Trophoblast cell (in vitro differentiated cells and primary cell): ENCODE results near the gene GHRH.

ENCODE experiments used
- DNase-seq, 2 donors: peaks; one replicate each; pipeline ENCODE4 v3.0.0-alpha.2; 2016
- H2AFZ ChIP-seq: 2 replicates; pipeline ENCODE4 v1.6.1; 2013; ENCODE audit warnings: low read length, moderate library complexity, mild to moderate bottlenecking; ENCODE audit not compliant: insufficient read depth, poor library complexity
- H2AK5ac ChIP-seq: 2 replicates; pipeline ENCODE4 v1.6.1; 2013; ENCODE audit warnings: mild to moderate bottlenecking, low read length
- H2BK120ac ChIP-seq: 2 replicates; pipeline ENCODE4 v1.6.1; 2013; ENCODE audit warnings: low read length, mild to moderate bottlenecking, moderate library complexity; ENCODE audit not compliant: insufficient read depth, poor library complexity
- H2BK12ac ChIP-seq: 2 replicates; pipeline ENCODE4 v1.6.1; 2013; ENCODE audit warnings: mild to moderate bottlenecking, low read length, moderate library complexity
- H2BK5ac ChIP-seq: 2 replicates; pipeline ENCODE4 v1.6.1; 2013; ENCODE audit warnings: low read length, low read depth, moderate library complexity, mild to moderate bottlenecking; ENCODE audit not compliant: poor library complexity
- H3K14ac ChIP-seq: 2 replicates; pipeline ENCODE4 v1.6.1; 2013; ENCODE audit warnings: mild to moderate bottlenecking, low read length
- H3K18ac ChIP-seq: 2 replicates; pipeline ENCODE4 v1.6.1; 2013; ENCODE audit warnings: mild to moderate bottlenecking, low read length
- H3K23ac ChIP-seq: 2 replicates; pipeline ENCODE4 v1.6.1; 2013; ENCODE audit warnings: low read length
- H3K27ac ChIP-seq: 2 replicates; pipeline ENCODE4 v1.5.1; 2013; ENCODE audit warnings: low read depth, mild to moderate bottlenecking, inconsistent platforms, low read length, moderate library complexity
- H3K27me3 ChIP-seq: 2 replicates; pipeline ENCODE4 v1.6.1; 2013; ENCODE audit warnings: inconsistent platforms, mild to moderate bottlenecking, low read length, moderate library complexity; ENCODE audit not compliant: insufficient read depth
- H3K36me3 ChIP-seq, 2 experiments: 1 replicate in 1 of 2; 2 replicates in 1 of 2; pipeline ENCODE4 v1.6.1; 2013; ENCODE audit warnings: low read length in 2 of 2, mild to moderate bottlenecking in 2 of 2, moderate library complexity in 1 of 2; ENCODE audit not compliant: insufficient read depth in 2 of 2, control insufficient read depth in 1 of 2
- H3K4ac ChIP-seq: 2 replicates; pipeline ENCODE4 v1.6.1; 2013; ENCODE audit warnings: low read depth, mild to moderate bottlenecking, low read length, moderate library complexity
- H3K4me1 ChIP-seq, 2 experiments: 1 replicate in 1 of 2; 2 replicates in 1 of 2; pipeline ENCODE4 v1.6.1; 2013; ENCODE audit warnings: low read length in 2 of 2, mild to moderate bottlenecking in 2 of 2, moderate library complexity in 1 of 2; ENCODE audit not compliant: insufficient read depth in 2 of 2, control insufficient read depth in 1 of 2
- H3K4me2 ChIP-seq: 2 replicates; pipeline ENCODE4 v1.6.1; 2013; ENCODE audit warnings: inconsistent platforms, mild to moderate bottlenecking, low read length, moderate library complexity
- H3K4me3 ChIP-seq: 2 replicates; pipeline ENCODE4 v1.5.1; 2013; ENCODE audit warnings: mild to moderate bottlenecking, low read depth, low read length, inconsistent platforms
- H3K79me1 ChIP-seq: one replicate; pipeline ENCODE4 v1.6.1; 2013; ENCODE audit warnings: low read length
- H3K79me2 ChIP-seq: 2 replicates; pipeline ENCODE4 v1.6.1; 2013; ENCODE audit warnings: low read length, mild to moderate bottlenecking; ENCODE audit not compliant: control insufficient read depth, insufficient read depth, poor library complexity
- H3K9ac ChIP-seq: 2 replicates; pipeline ENCODE4 v1.6.1; 2013; ENCODE audit warnings: mild to moderate bottlenecking, low read length
- H3K9me3 ChIP-seq: 2 replicates; pipeline ENCODE4 v1.6.1; 2013; ENCODE audit warnings: low read depth, mild to moderate bottlenecking, control low read depth, inconsistent platforms, low read length; ENCODE audit not compliant: insufficient read depth
- H4K12ac ChIP-seq: 2 replicates; pipeline ENCODE4 v1.6.1; 2013; ENCODE audit warnings: low read depth, mild to moderate bottlenecking, low read length, moderate library complexity
- H4K8ac ChIP-seq: 2 replicates; pipeline ENCODE4 v1.6.1; 2013; ENCODE audit warnings: low read depth, mild to moderate bottlenecking, low read length, moderate library complexity
- H4K91ac ChIP-seq: one replicate; pipeline ENCODE4 v1.6.1; 2013; ENCODE audit warnings: low read depth, mild to moderate bottlenecking, low read length, moderate library complexity
- WGBS: extraction: QIAGEN DNeasy Blood & Tissue Kit; methylation state at CpG from one replicate; pipeline ENCODE4 v1.1.7; 2013; ENCODE audit warnings: missing lambda C conversion rate; ENCODE audit not compliant: insufficient read length, insufficient coverage; ENCODE audit errors: extremely low coverage; 5-methylcytosine and 5-hydroxymethylcytosine counted together

Gene GHRH

GRCh38 chr20:37266940-37267666 is 5.5 kb upstream of the GHRH start:
- WGBS: no CpG with 5 or more reads among the region's 9 CpGs
- H2AK5ac ChIP-seq: peak overlapping the region; percentile 57
- H3K18ac ChIP-seq: no peak overlapping the region
- no peak overlapping the region for H4K91ac ChIP-seq
- H3K79me2 ChIP-seq: no peaks in the 10 kb centered on the region
- peaks cover 12% of the 10 kb centered on the region for H3K79me1 ChIP-seq
- no peak for DNase-seq
- H3K4me2 ChIP-seq: no peak overlapping the region
- no peaks in the 10 kb centered on the region for H3K27me3 ChIP-seq
- H3K9ac ChIP-seq: peak overlapping the region; percentile 41
- H3K27ac ChIP-seq: no peak overlapping the region
- no peak overlapping the region for H2AFZ ChIP-seq
- H2BK5ac ChIP-seq: no peak overlapping the region
- no peak overlapping the region for H3K23ac ChIP-seq
- no peak overlapping the region for H4K8ac ChIP-seq
- no peaks in the 10 kb centered on the region for H3K36me3 ChIP-seq
- H3K4ac ChIP-seq: no peak overlapping the region
- H3K14ac ChIP-seq: no peak overlapping the region
- no peak overlapping the region for H3K4me3 ChIP-seq
- H3K4me1 ChIP-seq: peaks cover 3 to 6% of the 10 kb centered on the region in 2 experiments
- H2BK120ac ChIP-seq: no peak overlapping the region
- no peak overlapping the region for H2BK12ac ChIP-seq
- H4K12ac ChIP-seq: no peak overlapping the region
- no peaks in the 10 kb centered on the region for H3K9me3 ChIP-seq

GRCh38 chr20:37265152-37265551 is 3.5 kb upstream of the GHRH start:
- no peaks in the 10 kb centered on the region for H3K79me2 ChIP-seq
- no peak overlapping the region for H3K9ac ChIP-seq
- H3K4me3 ChIP-seq: no peak overlapping the region
- peak; percentile 70 to 74 for DNase-seq
- H3K18ac ChIP-seq: no peak overlapping the region
- H2BK12ac ChIP-seq: no peak overlapping the region
- no peak overlapping the region for H3K4me2 ChIP-seq
- H3K4ac ChIP-seq: no peak overlapping the region
- H4K8ac ChIP-seq: no peak overlapping the region
- no peak overlapping the region for H4K91ac ChIP-seq
- H2BK5ac ChIP-seq: no peak overlapping the region
- no peaks in the 10 kb centered on the region for H3K27me3 ChIP-seq
- no peak overlapping the region for H2AFZ ChIP-seq
- H2AK5ac ChIP-seq: no peak overlapping the region
- no peak overlapping the region for H3K27ac ChIP-seq
- H3K9me3 ChIP-seq: no peaks in the 10 kb centered on the region
- H3K23ac ChIP-seq: no peak overlapping the region
- H4K12ac ChIP-seq: no peak overlapping the region
- H3K36me3 ChIP-seq: no peaks in the 10 kb centered on the region
- H2BK120ac ChIP-seq: no peak overlapping the region
- no peak overlapping the region for H3K14ac ChIP-seq
- H3K4me1 ChIP-seq: peaks cover 2 to 5% of the 10 kb centered on the region in 2 experiments
- H3K79me1 ChIP-seq: peaks cover 4% of the 10 kb centered on the region
- WGBS: no CpG with 5 or more reads among the region's 4 CpGs

GRCh38 chr20:37263686-37264085 is 2.1 kb upstream of the GHRH start:
- Histone ChIP-seq H3K79me2 (no peaks in the 10 kb centered on the region), H3K9ac (no peak overlapping the region), H3K36me3 (no peaks in the 10 kb centered on the region), H4K91ac (no peak overlapping the region), H2BK120ac (no peak overlapping the region), H3K14ac (no peak overlapping the region), H2BK5ac (no peak overlapping the region), H3K4ac (no peak overlapping the region), H3K4me3 (no peak overlapping the region), H4K12ac (no peak overlapping the region), H3K4me2 (no peak overlapping the region), H4K8ac (no peak overlapping the region), H3K9me3 (no peaks in the 10 kb centered on the region), H3K79me1 (no peaks in the 10 kb centered on the region), H3K23ac (no peak overlapping the region), H2BK12ac (no peak overlapping the region), H3K4me1 (peaks cover 0 to 2% of the 10 kb centered on the region in 2 experiments), H2AFZ (no peak overlapping the region), H3K27me3 (no peaks in the 10 kb centered on the region), H3K27ac (no peak overlapping the region), H3K18ac (no peak overlapping the region), H2AK5ac (no peak overlapping the region)
- peak; percentile 76 to 87 for DNase-seq
- WGBS: no CpG with 5 or more reads among the region's 6 CpGs

DNA sequence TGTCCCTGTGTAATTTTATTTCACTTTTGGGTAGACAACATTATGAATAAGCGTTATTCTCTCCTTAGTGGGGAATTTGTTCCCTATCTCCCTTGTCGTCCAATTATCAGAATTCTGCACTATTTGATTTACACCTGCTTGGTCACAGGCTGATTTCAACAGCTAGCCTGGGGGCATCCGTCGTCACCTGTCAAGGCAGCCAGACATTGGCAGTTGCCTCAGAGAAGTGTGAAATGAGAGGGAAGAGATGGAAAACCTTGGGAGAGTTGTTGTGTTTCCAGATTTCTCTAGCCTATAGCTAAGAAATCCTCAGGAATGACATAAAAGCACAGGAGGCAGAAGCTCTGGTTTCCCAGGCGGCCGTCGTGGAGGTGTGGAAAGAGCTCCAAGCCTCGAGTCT is 891 bp upstream of the GHRH start:
- WGBS: no CpG with 5 or more reads among the region's 8 CpGs
- DNase-seq: peak; percentile 88 to 95
- Histone ChIP-seq H3K4me2 (no peak overlapping the region), H3K9me3 (no peaks in the 10 kb centered on the region), H4K12ac (no peak overlapping the region), H3K23ac (no peak overlapping the region), H3K27ac (no peak overlapping the region), H2AFZ (no peak overlapping the region), H3K79me2 (no peaks in the 10 kb centered on the region), H2AK5ac (no peak overlapping the region), H3K4ac (no peak overlapping the region), H2BK120ac (no peak overlapping the region), H3K4me1 (peaks cover 0 to 2% of the 10 kb centered on the region in 2 experiments), H3K36me3 (no peaks in the 10 kb centered on the region), H3K18ac (no peak overlapping the region), H2BK12ac (no peak overlapping the region), H3K4me3 (no peak overlapping the region), H3K27me3 (no peaks in the 10 kb centered on the region), H4K8ac (no peak overlapping the region), H3K14ac (no peak overlapping the region), H2BK5ac (no peak overlapping the region), H3K79me1 (no peaks in the 10 kb centered on the region), H3K9ac (no peak overlapping the region), H4K91ac (no peak overlapping the region)
